GM19438 (cell line): ENCODE results near the gene ARRB1.

ENCODE experiments used
- ATAC-seq: cut with Tn5 transposase; IDR thresholded peaks from one replicate; pipeline ENCODE4 v1.9.1; 2021; ENCODE audit warnings: low read depth; ENCODE audit not compliant: unreplicated experiment

ARRB1 gene

DNA sequence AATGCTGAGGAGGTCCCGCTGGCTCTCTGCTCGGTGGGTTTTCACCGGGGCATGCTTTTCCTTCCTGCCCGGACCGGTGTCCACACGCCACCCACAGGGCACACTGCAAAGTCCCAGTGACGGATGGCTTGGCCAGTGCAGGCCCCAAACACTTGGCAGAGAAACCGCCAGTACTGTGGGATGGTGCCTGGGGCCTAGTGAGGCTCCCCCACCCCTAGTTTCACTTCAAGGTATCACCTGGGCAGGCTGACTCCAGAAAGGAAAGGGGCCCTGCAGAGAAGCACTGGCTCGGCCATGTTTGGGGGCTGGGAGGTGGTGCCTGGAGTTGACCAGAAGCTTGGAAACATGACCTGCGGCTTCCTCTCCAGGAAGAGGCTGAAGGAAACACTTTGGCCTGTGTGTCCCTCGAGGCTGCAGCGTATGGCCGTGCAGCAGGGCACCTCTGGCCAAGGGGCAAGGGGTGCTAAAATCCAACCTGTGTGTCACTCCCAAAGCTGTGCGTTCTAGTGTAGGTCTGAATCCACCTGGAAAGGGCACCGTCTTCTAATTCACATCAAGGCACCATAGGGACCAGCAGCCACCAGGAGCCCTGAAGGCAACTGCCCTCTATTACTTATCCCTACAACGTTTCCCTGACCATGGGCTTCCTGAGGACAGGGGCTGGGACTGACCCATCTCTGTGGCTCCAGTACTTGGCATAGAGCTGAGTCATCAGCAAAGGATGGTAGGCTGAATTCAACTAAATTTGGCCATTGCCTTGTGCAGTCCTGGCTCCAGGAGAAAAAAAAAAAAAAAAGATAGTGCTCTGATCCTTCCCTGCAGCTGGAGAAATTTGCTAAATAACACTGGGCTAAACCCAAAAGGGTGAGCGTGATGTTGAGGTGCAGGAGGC is 88.3 kb downstream of the ARRB1 start:
- no peak for ATAC-seq

GRCh38 chr11:75262436-75262835 is 89.0 kb downstream of the ARRB1 start:
- no peak for ATAC-seq

DNA sequence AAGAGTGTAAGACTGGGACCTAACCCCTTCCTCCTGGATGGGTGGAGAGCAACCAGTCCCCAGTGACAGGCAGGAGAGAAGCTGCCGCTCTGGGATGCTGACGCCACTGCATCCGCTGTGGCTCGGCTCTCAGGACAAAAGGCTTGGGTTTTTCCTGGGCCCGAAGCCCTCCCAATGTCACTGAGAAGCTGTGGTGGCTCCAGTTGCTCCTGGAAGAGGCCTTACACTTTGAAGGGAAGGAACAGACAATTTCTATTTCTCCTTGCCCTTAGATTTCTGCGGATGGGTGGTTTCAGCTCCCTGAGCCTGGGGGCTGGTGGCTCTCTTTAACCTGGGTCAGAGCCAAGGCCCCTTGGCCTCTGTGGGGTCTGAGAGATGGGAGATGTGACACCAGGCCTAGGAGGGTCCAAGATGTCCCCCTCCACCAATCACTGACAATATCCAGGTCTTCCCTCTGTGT is 89.5 kb downstream of the ARRB1 start:
- no peak for ATAC-seq

GRCh38 chr11:75260396-75261170 is 90.9 kb downstream of the ARRB1 start:
- no peak for ATAC-seq

GRCh38 chr11:75254326-75254725 is 97.1 kb downstream of the ARRB1 start:
- no peak for ATAC-seq

- ATAC-seq = no peak
Measured at GRCh38 chr11:75249704-75250103, 101.8 kb downstream of the ARRB1 start.

- ATAC-seq = no peak
Measured at GRCh38 chr11:75248924-75249256, 102.6 kb downstream of the ARRB1 start.

- no peak for ATAC-seq
Measured at GRCh38 chr11:75246671-75247350, 104.7 kb downstream of the ARRB1 start.

DNA sequence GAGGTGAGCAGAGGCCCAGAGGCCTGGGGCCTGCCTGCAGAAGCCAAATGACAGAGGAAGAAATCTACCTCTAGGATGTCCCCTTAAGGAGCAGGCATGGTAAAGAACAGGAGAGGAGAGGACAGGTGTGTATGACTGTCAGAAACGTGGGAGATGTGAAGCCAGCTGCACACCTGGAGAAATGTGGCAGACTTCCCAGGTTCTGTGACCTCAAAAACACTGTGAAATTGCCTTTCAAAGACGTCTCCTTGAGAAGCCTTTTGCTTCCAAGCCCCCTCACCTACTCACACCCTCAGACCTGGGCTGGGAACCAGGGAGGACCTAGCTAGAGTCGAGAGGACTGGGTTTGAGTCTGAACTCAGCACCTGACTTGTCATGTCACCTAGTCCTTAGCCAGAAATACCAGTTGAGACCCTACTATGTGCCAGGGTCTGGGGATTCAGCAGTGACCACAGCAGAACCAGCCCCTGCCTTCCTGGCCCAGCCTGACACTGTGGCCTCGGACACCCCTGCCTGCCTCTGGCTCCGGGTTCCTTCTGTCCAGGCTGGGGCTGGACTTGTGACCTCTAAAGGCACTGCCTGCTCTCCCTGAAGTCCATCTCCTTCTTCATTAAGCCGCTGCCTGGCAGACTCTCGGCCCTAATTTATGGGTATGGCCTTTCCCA is 105.3 kb downstream of the ARRB1 start:
- no peak for ATAC-seq

GRCh38 chr11:75245356-75246005 is 106.0 kb downstream of the ARRB1 start:
- ATAC-seq = no peak

DNA sequence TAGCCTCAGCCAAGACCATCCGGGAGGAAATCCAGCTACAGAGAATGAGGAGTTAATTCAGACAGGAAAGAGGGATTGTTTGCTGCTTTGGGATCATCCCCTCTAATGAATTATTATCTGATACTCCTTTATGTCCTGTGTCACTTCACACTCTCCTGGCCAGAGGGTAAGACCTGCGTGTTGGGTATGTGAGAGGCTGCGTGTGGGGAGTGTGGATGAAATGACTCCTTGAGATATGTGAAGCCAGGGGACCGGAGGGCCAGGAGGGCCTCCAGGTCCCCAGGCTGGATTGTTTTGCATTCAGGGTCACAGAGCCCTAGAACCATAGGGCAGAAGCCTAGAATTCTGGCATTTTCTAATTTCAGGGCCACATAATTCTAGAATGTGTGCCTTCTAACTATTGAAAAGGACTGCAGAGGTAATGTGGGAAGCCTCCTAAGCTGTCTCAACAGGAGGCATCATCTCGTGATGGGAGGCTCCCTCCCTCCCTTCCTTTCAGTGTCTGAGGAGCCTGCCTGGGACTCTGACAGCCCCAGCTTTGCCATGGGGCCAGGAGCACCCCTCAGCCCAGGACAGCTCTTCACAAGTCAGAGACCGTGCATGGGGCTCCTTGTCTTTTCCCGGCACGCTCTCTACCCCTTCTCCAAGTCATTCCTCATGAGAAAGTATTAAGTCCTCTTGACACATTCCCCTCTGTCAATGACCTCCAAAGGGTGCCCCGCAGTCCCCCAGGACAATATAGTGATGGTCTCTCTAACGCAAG is 107.2 kb downstream of the ARRB1 start:
- ATAC-seq = no peak

- no peak for ATAC-seq
Measured at GRCh38 chr11:75242722-75243600, 108.5 kb downstream of the ARRB1 start.

- ATAC-seq = no peak
Measured at GRCh38 chr11:75241906-75242644, 109.4 kb downstream of the ARRB1 start.

DNA sequence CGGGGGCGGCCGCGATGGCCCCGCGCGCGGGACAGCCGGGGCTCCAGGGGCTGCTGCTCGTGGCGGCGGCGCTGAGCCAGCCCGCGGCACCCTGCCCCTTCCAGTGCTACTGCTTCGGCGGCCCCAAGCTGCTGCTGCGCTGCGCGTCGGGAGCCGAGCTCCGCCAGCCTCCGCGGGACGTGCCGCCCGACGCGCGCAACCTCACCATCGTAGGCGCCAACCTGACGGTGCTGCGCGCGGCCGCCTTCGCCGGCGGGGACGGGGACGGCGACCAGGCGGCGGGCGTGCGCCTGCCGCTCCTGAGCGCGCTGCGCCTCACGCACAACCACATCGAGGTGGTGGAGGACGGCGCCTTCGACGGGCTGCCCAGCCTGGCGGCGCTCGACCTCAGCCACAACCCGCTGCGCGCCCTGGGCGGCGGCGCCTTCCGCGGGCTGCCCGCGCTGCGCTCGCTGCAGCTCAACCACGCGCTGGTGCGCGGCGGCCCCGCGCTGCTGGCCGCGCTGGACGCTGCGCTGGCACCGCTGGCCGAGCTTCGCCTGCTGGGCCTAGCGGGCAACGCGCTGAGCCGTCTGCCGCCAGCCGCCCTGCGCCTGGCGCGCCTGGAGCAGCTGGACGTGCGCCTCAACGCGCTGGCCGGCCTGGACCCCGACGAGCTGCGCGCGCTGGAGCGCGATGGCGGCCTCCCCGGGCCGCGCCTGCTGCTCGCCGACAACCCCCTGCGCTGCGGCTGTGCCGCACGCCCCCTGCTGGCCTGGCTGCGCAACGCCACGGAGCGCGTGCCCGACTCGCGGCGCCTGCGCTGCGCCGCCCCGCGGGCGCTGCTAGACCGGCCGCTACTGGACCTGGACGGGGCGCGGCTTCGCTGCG is 110.2 kb downstream of the ARRB1 start:
- peak; percentile 90 for ATAC-seq

GRCh38 chr11:75240311-75241035 is 111.0 kb downstream of the ARRB1 start, which contains the start of gene TPBGL:
Gene TPBGL, plus strand, starts transcription at chr11:75240774. Its CDS starts 276 bp downstream, at chr11:75241050.
- ATAC-seq = no peak
